ENCODE measurements around the gene ARHGEF40. TPM values are rescaled to one million over a fixed set of nuclear protein-coding genes. Genes with fewer than 3 reads are reported as not detected.
A peak's percentile ranks its signal among the peaks of the same experiment; 100 is the strongest.

Gene ARHGEF40
- total RNA-seq, 1 donor from 2014 or later = 4.1 TPM

DNA sequence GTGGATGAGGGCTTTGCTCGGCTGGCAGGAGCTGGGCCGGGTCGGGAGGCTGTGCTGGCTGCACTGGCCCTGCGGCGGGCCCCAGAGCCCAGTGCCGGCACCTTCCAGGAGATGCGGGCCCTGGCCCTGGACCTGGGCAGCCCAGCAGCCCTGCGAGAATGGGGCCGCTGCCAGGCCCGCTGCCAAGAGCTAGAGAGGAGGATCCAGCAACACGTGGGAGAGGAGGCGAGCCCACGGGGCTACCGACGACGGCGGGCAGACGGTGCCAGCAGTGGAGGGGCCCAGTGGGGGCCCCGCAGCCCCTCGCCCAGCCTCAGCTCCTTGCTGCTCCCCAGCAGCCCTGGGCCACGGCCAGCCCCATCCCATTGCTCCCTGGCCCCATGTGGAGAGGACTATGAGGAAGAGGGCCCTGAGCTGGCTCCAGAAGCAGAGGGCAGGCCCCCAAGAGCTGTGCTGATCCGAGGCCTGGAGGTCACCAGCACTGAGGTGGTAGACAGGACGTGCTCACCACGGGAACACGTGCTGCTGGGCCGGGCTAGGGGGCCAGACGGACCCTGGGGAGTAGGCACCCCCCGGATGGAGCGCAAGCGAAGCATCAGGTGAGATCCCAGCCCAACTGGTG, 11.5 kb downstream of the ARHGEF40 start:
- DNase-seq (ENCODE audit: low read depth, low spot score) = no peak

DNA sequence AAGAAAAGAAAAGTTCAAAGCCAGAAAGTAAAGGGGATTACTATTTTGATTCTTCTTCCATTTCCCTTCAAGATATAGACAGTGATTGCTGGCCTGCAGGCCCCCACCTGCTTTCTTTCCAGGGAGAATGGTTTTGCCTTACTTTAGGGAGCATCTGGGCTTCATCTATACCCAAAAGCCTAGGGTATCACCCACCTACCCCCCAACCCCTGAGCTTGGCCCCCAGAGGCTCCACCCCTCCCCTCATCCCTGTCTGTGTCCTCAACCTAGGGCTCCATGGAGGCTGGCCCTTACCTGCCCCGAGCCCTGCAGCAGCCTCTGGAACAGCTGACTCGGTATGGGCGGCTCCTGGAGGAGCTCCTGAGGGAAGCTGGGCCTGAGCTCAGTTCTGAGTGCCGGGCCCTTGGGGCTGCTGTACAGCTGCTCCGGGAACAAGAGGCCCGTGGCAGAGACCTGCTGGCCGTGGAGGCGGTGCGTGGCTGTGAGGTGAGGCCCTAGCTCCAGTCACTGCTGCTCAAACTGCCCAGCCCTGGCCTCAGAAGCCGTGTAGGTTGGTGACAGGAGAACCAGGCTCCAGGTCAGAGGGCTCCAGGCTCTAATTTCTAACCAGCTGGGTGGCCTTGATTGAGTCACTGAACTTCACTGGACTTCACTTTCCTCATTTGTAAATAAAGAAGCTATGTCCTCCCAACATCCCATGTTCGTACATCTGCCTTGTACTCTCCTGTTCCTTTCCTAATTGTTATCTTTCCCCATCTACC, 13.6 kb downstream of the ARHGEF40 start:
- no peak for DNase-seq (ENCODE audit: low read depth, low spot score)

DNA sequence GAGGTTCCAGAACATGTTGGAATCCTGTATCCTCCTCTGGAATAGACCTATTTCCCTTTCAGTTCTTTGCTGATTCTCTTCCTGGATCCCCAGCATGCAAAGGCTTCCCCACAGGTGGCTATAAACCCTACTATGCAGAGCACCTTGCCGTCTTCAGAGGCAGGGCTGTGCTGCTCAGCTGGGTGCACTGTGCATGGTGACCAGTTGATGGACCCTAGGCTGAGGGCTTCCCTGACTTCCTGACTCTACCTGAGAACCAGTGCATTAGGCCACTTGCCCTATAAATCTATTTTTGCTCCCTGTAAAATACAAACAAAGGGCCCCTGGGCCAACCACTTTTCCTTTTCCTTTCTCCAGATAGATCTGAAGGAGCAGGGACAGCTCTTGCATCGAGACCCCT, 14.3 kb downstream of the ARHGEF40 start:
- DNase-seq (ENCODE audit: low read depth, low spot score) = no peak

DNA sequence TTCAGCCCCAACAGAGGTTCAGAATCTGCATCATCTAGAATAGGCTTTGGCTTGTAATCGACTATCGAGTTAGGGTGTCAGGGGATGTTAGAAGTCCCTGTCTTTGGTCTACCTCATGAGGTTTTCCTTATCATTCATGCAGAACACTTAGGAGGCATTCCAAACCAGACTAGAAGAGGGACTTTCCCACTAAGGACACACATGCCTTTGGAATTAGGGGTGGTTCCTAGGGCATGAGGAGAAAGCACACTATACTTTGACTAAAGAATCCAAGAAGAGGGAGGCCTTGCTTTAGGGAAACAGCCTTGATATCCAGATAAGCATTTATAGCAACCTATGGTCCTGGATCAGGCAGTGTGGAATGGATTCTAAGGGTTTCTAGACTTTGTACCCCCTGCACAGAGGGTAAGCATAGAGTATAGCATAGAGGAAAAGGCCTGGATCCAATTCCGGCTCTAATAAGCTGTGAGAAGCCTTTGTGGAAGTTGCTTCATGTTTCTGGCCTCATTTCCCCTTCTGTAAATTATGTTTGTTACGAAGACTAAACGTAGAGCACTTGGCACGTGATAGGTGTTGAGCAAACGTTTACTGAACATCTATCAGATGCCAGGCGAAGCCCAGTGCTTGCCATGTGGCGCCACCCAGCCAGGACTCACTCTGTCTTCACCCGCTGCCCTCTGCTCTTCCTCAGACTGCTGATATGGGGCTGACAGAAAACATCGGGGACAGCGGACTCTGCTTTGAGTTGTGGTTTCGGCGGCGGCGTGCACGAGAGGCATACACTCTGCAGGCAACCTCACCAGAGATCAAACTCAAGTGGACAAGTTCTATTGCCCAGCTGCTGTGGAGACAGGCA, 15.1 kb downstream of the ARHGEF40 start:
- DNase-seq (ENCODE audit: low read depth, low spot score) = no peak

DNA sequence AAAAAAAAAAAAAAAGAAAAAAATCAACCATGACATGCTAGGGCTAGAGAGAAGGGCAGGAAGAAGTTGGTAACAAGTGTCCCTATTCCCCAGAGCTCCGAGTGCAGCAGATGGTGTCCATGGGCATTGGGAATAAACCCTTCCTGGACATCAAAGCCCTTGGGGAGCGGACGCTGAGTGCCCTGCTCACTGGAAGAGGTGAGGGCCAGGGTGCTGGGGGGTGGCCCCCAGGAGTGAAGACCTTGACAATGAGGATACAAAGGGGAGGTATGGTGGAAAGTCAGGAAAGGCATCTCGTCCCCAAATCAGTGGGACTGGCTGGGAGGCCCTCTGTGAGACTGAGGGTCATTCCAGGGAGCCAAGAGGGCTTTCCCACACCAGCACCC, 16.8 kb downstream of the ARHGEF40 start:
- no peak for DNase-seq (ENCODE audit: low read depth, low spot score)

DNA sequence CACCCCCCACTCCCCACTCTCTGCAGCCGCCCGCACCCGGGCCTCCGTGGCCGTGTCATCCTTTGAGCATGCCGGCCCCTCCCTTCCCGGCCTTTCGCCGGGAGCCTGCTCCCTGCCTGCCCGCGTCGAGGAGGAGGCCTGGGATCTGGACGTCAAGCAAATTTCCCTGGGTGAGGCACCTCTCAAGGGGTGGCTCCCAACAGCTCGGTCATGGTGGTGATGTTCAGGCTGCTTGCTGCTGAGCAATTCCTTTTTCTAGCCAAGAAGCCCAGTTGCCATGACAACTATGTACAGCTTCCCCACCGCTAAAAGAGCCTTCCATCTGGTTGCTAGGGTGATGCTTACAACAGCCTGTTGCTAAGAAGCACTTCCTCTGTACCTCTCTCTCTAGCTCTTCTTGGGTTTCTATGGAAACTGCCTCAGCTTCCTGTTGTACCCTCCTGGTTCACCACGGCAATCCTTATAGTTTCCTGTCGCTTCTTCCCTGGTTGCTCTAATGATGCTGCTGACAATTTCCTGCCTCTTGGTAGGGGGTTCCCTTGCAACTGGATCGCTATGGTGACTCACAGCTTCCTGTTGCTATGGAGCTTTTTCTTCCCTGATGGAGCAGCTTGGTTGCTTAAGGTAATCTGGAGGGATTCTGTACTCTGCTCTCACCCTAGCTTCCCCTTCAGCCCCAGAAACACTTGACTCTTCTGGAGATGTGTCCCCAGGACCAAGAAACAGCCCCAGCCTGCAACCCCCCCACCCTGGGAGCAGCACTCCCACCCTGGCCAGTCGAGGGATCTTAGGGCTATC, 17.4 kb downstream of the ARHGEF40 start:
- DNase-seq (ENCODE audit: low read depth, low spot score) = peak; percentile 83

DNA sequence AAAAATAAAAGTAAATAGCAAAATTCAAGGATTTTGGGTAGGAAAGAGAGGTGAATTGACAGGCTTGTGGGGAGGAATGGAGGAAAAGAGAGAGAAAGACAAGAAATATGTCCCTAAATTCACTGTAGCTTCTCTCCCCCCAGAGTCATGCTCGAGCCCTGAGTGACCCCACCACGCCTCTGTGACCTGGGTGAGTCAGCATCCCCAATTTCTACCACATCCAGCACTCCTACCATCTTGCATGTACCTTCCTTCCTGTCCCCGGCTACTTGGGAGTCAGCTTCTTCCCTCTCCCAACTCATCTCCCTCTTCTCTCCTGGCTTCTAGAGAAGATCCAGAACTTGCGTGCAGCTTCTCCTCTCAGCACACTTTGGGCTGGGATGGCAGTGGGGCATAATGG, 18.6 kb downstream of the ARHGEF40 start:
- DNase-seq (ENCODE audit: low read depth, low spot score) = no peak

DNA sequence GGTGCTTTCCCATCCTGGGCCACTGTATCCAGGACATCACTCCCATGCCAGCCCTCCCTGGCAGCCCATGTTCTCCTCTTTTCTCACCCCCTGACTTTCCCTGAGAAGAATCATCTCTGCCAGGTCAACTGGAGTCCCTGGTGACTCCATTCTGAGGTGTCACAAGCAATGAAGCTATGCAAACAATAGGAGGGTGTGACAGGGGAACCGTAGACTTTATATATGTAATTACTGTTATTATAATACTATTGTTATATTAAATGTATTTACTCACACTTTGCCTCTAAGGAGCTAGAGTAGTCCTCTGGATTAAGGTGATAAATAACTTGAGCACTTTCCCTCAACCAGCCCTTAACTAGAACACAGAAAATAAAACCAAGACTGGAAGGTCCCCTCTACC, 19.2 kb downstream of the ARHGEF40 start:
- DNase-seq (ENCODE audit: low read depth, low spot score) = no peak

DNA sequence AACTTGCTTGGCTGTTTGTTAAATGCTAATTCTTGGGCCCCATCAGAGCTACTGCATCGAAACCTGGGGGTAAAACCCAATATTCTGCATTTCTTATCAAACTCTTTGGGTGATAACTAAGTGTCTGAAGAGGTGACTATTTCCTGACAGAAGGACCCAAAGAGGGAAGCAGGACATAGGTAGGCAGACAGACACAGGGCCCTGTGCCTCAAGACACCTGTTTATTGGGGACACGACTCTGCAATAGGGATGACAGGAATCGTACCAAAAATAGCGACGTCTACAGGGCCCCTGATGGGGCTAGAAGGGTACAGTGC, 19.7 kb downstream of the ARHGEF40 start:
- DNase-seq (ENCODE audit: low read depth, low spot score) = no peak

DNA sequence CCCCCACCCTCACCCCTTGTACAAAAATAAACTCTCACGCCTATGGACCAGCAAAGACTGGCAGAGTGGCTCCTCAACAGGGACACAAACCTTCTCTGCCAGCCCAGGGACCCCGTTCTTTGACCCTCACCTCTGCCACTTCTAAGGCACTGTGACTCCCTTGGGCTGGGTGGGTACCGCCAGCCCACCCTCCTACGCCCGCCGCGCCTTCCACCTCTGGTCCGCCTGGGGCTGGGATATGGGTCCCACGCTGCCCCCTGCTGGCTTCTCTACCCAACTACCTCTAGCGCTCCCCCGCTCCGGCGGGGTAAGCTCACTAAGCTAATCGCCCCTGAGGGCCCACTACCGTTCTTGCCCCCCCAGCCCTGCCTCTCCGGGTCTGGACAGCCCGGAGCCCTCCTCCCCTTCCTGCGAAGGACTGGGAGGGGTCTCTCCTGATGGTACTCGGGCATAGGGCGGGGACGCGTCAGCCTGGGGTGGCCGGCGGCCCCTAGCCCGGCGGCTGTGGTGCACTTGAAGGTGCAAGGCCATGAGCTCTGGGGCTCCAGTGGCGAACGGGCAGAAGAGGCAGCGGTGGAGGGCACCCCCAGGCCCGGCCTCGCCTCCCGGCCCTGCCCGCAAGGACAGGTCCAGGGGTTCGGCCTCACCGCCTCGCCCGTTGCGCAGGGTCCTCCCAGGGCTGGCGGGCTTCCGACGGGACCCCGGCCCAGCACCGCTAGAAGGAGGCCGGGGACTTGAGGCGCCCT, 20.3 kb downstream of the ARHGEF40 start:
- DNase-seq (ENCODE audit: low read depth, low spot score) = no peak

DNA sequence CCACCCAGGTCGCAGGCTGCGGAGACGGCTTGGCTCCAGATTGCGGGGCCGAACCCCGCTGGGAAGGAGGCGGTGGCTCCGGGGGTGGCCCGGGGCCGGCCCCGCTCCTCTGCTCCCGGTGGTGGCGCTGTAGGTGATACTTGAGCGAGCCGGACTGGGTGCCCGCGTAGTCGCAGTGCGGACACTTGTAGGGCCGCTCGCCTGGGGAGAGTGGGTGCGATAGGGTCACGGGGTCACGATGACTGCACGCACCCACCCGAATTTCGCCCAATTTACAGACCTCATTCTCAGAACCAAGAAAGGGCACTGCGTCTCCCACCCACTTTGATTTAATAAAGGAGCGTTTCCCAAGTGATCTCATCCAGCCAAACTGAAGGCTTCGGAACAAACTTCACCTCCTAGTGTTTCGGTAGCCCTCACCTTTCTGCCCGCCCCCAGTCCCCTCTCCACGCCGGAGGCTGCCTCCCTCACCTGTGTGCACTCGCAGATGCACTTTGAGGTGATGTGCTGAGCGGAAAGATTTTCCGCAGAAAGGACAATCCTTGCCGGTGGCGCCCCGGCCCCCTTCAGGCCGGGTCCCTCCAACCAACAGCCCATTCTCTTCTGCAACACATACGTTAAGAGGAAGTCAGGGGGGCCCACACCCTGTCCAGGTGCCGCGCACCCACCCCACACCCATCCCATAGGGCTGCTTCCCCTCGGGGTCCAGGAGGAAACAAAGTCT, 21.0 kb downstream of the ARHGEF40 start:
- DNase-seq (ENCODE audit: low read depth, low spot score) = no peak

DNA sequence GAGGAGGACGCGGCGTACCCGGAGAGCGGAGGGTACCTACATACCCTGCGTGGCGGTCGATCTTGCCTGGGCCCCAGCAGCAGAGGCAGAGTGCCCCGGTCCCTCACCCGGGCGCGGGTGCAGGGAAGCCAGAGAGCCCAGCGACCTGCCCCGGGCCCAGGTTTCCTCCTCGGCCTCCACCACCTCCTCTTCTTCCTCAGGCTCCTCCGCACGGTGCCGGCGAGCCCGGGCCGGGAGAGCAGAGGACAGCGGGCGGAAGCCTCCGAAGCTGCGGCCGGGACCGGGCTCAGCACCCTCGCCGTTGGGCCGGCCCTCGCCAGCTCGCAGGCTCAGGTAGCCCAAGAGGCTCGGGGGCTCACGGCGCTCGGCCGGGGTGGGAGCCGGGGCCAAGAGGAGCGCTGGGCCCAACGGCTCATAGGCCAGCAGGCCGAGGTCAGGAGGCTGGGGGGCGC, 21.7 kb downstream of the ARHGEF40 start:
- DNase-seq (ENCODE audit: low read depth, low spot score) = no peak

DNA sequence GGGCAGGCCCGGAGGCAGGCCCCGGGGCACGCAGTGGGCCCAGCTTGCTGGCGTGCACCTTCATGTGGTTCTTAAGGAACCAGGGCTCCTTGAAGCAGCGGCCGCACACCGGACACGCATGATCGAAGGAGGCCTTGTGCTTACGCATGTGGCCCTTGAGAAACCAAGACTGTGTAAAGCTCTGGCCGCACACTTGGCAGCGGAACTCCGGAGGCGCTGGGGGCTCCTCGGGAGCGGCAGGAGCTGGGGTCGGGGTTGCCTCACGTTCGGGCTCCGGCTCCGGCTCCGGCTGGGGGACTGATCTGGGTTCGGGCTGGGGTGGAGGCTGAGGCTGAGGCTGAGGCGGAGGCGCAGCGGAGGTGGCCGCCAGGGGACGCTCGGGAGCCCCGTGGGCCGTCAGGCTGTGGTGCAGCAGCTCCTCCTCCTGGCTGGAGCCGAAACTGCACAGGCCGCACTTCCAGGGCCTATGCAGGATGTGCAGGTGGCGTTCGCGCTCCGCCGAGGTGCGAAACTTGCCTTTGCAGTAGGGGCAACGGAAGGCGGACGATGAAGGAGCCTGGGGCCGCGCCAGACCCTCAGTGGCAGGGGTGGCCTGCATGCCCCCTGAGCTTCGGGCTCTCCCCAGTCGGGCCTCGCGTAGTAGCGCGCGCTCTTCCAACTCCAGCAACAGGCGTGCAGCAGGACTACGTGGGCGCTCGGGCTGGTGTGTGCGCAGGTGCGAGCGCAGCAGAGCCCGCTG, 22.3 kb downstream of the ARHGEF40 start:
- DNase-seq (ENCODE audit: low read depth, low spot score) = peak; percentile 24

DNA sequence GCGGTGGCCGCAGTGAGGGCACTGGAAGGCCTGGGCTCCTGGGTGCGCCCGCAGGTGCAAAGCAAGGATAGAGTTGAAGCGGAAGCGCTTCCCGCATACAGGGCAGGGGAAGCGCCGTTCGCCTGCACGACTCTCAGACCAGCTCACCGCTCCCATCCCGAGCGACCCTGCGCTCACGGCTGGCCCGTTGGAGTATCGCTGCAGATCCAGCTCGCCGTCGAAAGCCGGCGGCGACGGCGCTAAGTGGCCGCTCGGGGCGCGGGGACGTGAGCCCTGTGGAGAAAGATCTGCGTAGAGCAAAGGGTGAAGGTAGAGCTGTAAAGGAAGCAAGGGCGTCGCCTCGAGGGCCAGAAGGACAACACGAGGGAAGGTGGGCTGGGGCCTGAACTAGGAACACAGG, 22.9 kb downstream of the ARHGEF40 start:
- DNase-seq (ENCODE audit: low read depth, low spot score) = no peak

DNA sequence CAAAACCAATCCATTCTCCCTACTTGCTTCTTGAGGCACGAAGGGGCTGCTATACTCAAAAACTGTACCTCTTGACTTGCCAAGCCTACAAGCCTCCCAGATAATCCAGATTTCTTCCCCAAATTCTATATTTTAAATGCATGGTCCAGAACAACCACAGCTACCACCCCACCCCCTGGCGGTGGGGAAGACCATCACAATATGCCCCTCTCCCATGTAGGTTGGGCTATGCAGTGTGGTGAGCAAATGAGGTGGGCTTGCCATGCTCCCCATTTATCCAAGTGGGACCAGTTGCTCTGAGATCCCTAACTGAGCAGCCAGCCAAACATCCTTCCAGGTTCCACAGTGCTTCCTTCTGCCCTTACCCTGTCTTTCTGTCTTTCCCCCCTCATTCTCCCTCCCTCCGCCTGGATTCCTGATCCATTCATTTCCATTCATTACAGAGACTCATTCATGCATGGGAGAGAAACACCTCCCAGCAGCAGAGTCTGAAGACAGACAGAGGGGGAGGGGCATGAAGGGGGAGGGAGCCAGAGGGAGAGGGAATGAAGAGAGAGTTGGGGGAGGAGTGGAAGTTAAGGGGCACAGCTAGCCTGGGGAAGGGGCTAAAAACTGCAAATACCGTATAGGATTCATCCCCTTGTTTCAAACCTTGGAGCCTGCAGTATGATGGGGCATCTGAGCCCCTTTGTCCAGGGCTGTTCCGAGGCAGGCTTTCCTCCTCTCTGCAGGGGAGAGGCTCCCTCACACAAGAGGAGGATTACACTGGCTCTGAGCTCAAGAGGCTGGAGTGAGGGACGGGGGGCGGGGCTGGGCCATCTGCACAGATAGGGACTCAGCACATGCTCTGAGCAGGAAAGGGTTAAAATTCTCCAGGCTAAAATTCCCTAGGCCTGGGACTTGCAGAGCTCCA, 23.9 kb downstream of the ARHGEF40 start:
- DNase-seq (ENCODE audit: low read depth, low spot score) = no peak

DNA sequence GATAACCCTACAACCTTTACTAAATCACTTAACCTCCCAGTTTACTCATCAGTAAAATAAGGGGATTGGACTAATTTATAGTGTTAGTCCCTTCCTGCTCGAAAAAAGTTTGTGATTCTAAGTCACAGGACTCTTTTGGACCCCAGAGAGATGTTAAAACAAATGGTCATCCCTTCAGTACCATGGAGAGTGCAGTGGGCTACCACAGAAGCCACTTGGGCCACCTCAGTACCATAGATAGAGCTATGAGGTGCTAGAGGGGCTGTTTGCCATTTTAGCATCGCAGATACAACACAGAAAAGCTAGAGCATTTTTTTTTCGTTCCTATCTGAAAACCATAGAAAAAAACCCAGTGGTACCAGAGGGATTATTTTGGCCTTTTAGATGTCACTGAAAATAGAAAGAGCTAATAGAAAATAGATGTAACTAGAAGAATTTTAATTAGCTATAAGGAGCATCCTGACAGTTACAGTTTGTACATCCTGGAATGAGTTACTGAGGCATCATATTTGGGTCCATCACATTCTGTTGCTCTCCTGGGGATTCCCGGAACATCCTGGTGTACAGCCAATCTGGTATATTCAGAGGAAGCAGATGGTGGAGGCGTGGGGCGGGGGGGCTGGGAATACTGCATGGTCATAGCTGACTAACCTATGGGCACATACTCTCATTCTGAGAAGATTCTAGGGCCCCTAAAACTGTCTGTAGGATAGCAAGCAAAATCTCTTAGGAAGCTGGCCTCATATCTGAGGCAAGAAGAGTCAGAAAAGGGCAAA, 25.5 kb downstream of the ARHGEF40 start:
- DNase-seq (ENCODE audit: low read depth, low spot score) = no peak

DNA sequence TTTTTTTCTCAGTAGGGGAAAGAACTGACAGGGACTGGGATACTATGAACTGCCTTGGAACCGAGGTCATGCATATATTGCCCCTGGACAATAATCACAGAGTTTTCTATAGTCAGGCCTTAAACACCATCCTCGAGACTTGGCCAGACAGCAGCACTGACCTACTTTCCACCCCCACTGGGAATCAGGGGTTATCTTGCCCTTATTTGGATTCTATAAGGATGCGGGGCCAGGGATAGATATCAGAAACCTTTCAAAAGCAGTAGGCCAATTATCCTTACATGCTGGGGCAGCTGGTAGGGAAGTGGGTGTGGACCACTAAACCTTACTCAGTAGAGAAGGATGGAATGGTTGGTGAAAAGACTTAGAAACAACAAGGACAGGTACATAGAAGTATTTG, 26.3 kb downstream of the ARHGEF40 start:
- DNase-seq (ENCODE audit: low read depth, low spot score) = no peak
